Hematopoietic multipotent progenitor cell (in vitro differentiated cells): ENCODE measurements around the gene ZP4. TPM values are rescaled to one million over a fixed set of nuclear protein-coding genes. Genes with fewer than 3 reads are reported as not detected.
A peak's percentile ranks its signal among the peaks of the same experiment; 100 is the strongest.
"Not testable (repeated sequence)": the region's sequence is repeated elsewhere in the genome, so short reads cannot be mapped to it uniquely, and the experiment has no call there.

Experiments
- DNase-seq, 3 donors: peaks; one replicate each; pipeline ENCODE4 v3.0.0-alpha.2; 2011 to 2015; ENCODE audit warnings: low read depth in 2 of 3, low spot score in 2 of 3
- total RNA-seq: library from RNA; depleted of rRNA; stranded (reverse); fragments of >200 nt; gene quantifications from one replicate; pipeline ENCODE4 v1.2.3, GENCODE V29; 2012

ZP4 gene
- total RNA-seq, 1 donor: not detected

DNA sequence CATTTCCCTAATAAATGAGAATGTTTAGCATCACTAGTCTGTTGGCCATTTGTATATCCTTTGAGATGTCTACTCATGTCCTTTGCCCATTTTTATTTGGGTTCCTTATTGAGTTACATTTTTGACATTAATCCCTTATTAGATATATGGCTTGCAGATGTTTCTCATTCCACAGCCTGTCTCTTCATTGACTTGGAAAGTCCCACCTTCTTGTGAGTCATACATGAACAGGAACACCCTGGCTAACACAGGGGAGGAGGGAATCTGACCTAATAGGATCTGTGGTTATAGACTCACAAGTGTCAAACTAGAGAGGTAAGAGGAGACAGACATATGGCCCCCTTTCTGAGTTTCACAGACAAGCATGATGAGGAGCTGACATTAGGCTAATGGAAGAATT, 11.5 kb downstream of the ZP4 start:
- DNase-seq: no peak

DNA sequence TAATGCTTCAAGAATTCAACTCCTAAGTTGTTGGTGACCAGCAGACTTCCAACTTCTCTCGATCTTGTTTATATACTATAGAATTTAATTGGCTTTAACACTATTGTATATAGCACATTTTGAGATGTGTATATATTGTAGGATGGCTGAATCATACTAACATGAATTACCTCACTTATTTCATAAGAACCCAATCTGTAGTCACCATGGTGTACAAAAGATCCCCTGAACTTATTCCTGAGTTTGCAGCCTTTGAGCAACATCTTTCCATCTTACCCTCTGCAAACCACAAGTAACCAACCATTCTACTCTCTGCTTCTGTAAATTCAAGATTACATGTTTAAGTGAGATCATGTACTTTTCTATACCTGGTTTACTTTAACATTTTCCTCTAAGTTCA, 12.3 kb downstream of the ZP4 start:
- DNase-seq: no peak

DNA sequence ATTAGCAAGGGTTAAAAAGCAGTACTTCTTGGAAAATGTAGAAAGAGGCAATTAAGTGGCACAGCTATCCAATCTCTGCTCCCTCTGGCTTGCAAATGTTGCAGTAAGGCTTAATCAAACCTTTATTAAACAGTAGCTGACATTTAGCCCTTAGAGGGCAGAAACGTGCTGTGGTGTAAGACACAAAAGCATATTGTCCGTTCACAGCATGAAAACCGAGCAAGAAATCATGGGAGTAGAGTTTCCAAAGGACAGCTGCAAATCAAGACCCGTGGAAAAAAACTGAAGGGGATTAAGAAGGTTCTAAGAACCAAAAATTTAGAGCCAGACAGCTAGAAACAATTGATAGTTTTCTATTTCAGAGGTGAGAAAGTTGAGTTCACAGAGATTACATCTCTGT, 13.1 kb downstream of the ZP4 start:
- DNase-seq: no peak

DNA sequence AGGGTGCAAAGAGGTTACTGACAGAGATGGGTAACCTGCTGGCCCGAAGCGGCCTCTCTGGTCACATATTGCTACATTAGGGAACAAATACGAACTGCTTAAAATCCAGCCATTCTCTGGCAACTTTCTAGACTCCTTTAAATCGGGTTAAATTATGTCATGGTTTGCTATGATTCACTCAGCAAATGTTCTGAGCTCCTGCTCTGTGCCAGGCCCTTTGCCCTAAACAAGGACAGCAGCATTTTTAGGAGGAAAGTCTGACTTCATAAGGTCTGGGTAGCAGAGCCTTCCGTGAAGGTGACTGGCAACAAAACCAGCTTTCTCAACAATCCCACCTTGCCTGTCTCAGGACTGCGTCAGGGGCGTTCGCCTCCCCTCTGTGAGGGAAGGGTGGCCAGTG, 15.4 kb downstream of the ZP4 start:
- DNase-seq: no peak

DNA sequence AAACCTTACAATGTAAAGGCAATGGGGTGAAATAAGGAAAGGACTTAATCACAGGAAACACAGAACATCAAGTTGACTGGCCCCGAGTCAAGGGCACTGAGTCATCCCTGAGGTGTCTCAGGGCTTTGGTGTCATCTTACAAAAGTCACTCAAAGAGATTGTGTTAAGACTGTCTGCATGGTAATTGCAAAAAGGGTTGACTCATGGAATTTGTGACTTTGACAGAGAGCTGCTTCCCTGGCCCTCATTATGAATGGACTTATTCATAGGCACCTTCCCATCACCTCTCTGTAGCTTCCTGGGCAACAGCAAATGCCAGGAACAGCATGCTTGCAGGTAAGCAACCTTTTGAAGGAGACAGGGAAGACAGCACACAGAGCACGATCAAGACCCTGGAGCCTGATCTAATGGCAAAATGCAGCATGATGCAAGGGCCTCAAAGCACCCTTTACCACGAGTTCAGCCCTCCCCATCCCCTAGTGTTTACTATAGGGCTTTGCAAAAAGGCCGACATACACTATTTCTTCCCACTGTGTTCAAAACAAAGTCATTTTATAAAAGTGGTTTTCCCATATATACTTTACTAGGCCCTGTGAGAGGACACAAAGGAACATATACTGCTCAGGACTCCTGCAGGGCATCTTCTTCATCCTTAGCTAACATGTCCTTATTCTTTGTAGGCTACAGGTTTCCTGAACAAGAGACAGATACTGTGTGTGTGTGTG, 17.1 kb downstream of the ZP4 start:
- DNase-seq: no peak

DNA sequence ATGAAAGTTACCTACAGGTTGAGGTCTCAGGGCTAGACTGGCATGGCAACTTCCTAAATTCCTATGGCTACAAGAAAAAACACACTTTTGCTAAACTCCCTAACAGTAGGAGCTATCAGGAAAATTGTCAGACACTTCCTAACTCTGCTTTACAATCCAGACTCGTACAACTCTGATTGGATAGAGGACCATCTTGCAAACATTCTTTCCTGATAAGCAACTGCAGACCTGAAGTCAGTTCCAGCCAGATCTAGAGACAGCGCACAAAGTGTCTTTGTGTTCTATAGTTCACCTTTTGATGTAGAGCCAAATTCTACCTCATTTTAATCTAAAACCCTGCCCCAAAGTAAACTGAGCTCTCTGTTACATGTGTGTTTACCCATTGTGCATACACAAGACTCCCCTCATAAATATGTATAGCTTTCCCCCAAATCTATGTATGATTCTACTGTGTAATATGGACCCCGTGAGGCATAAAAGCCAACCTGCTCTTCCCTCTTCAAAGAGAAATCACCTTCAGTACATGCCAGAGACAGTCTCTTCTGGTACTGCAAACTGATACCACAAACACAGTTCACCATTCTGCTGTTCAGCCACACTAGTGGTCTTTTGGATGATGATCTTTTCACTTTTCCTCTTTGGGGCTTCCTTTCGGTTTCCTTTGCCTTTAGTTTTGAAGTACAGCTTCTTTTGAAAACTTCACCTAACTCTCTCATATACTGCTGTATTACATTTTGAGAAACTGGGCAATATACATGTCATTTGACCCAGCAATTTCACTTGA, 21.7 kb downstream of the ZP4 start:
- no peak for DNase-seq

DNA sequence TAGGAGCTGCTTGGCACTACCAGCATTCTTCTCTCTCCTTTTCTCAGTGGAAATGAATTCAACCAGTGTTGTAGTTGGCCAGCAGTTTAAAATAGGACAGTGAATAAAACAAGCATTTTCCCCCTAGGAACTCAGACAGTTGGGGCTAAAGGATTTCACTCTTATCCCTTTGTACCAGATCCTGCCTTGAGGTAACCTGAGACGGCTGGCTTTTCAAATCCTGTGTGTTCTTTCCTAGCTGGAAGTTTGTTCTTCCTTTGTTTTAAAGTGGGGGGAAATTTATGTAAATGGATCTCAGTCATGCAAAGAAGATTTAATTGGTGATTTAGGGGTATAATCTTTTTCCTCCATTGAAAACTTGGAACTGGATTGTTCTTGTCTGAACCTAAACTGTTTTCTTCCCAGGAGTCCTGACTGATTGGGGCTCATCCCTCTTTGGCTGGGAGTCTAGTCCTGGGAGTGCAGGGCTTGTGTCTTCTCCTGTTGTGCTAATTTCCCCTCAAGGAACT, 23.3 kb downstream of the ZP4 start:
- DNase-seq: no peak

DNA sequence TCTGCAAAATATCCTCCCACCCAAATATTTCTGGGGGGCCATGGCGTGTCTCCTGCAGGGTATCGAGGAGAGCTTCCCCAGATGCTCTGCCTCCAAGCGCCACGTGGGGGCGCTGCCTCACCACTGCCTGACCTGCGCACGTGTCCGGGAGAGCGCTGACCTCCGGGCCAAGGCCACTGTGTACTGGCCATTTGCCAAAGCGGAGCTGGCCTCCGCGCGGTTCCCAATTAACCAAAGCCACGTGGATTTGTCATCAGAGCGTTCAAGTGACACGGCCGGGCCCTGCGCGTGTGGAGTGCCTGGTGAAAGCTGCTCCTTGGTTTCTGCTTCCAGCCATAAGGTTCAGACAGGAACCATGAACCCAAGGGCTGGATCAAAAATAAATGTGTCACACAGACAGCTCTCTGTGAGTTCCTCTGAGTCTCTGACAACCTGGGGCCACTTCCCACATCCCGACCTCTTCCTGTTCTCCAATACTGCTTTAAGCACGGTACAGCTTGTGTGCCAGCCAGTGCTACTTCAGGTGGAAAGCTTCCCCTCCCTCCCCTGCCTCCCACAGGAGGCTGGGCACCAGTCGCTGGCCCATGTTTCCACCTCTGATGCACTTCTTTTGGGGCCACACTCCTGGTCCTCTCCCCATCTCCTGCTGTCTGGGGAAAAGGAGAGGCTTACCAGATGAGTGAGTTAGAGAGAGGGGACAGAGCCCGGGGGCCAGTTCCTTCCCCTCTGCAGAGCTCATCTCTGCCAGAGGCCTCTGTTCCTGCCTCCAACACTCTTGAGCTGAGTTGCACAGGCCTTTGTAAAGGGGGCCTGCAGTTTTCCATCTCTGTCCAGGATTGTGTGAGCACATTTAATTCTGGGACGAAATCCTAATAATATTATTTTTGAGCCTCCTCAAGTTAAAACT, 26.1 kb downstream of the ZP4 start:
- DNase-seq: peak in 2 of 3 donors; percentile 44 to 58

DNA sequence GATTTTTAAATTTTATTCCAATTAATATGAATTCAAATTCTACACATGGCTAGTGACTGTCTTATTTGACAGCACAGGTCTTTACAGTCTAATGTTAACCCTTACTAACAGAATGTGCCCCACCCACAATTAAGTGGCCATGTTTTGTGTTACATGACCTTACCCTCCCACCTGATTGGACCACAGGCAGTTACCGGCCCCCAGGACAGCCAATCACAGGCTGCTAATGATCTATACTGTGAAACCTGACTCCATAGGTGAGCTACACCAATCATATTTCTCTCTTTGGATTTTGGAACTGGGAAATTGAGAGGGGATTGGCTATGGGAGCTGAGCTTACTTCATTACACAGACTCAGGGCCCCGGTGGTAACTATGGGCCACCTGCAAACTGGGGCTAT, 27.5 kb downstream of the ZP4 start:
- no peak for DNase-seq

DNA sequence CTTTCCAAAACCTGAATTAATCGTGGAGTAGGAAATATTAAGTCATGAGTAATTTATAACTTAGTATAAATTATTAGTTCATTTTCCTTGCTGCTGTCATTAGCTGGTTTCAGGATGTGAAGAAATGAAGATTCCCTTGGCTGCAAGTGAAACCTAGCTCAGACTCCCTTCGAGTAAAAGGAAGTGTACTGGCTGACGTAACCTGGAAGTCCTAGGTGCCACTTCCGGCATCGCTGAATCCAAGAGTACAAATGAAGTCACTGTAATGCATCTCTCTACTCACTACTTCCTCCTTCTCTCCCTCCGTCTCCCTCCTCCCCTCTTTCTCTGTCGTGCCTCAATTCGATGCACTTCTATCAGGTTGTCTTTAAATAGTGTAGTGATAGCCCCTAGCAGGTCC, 28.8 kb downstream of the ZP4 start:
- DNase-seq: no peak

DNA sequence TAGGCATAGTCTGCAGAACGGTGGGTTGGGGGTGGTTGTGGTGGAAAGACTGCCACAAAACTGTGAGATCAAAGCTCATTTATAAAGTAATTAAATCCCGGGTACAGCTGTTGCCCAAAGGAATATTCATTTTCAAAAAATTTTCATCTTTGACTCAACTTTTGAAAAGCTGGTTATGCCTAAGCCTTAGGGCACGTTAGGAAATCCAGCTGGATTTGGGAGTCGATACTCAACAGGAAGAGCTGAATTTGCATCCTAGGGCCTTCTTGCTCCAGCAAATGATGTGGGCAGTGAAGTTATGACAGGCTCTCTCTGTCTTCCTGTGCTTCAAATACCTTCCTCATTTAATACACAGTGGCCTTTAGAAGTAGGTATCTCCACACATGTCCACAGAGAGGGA, 31.7 kb downstream of the ZP4 start:
- no peak for DNase-seq

DNA sequence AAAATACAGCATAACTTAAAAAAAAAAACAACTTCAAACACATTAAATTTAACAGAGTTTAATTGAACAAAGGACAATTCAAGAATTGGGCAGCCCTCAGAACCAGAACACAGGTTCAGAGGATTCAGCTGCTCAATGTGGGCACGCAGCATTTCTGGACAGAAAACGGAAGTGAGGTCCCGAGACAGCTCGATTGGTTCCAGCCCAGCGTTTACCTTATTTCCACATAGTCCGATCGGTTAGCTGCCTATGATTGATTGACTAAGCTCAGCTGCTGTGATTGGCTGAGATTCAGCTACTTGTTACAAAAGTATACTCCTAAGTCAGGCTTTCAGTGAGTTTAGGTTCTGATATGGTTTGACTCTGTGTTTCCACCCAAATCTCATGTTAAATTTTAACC, 33.3 kb downstream of the ZP4 start:
- no peak for DNase-seq

DNA sequence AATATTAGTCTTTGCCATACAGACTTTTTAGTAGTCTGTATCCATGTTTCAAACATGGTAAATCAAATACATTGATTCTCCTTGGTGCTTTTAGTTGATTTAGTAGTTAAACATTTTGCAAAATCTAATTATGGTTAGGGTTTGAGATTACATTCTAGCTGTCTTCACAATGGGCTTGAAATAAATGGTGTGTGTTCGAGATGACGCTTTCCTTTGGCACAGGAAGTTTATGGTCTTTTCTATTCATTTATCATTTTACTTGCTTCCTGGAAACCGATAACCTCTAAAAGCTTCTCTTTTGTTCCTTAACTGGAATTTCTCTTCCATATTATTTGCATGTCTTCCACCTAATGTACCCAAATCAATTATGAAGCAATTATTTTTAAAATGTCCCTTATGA, 38.4 kb downstream of the ZP4 start:
- no peak for DNase-seq

DNA sequence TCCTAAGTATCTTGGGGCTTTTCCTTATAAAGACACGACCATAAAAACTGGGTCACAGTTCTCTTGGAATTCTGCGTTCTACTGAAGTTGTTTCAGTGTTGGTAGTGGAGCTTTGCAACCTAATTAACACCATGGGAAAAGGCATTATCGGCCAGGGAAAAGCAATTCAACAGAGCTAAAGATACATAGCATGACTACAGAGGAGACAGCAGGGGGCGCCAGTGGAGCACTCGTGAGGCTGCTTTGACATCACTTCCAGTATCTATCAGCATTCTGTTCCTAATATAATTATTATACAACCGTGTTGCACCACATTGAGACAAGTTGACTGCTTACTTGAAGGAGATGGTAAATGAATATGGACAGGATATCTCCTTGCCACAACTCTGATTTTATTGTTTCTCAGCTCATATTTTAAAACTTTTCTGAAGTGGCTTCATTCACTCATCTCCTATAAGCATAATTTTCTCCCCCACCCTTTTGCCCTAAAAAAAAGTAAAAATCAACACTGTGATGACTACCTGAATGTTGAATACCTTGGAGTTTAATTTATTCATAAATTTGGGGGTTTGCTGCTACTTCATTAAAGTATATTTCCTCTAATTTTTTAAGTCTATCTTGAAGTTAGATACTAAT, 39.4 kb downstream of the ZP4 start:
- peak in 2 of 3 donors; percentile 44 to 71 for DNase-seq

DNA sequence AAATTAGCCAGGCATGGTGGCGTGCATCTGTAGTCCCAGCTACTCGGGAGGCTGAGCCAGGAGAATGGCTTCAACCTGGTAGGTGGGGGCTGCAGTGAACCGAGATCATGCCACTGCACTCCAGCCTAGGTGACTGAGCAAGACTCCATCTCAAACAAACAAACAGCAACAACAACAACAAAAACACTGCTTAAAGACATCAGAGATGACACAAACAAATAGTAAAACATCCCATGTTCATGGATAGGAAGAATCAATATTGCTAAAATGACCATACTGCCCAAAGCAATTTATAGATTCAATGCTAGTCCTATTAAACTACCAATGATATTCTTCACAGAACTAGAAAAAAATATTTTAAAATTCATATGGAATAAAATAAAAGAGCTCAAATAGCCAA, 47.2 kb downstream of the ZP4 start:
- not testable (repeated sequence) for DNase-seq

DNA sequence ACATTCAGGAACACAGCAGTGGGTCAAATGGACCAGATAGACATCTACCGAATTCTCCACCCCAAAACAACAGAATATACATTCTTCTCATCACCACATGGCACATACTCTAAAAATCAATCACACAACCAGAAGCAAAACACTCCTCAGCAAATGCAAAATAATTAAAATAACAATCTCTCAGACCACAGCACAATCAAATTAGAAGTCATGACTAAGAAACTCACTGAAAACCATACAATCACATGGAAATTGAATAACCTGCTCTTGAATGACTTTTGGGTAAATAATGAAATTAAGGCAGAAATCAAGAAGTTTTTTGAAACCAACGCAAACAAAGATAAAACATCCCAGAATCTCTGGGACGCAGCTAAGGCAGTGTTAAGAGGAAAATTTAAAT, 49.2 kb downstream of the ZP4 start:
- no peak for DNase-seq

DNA sequence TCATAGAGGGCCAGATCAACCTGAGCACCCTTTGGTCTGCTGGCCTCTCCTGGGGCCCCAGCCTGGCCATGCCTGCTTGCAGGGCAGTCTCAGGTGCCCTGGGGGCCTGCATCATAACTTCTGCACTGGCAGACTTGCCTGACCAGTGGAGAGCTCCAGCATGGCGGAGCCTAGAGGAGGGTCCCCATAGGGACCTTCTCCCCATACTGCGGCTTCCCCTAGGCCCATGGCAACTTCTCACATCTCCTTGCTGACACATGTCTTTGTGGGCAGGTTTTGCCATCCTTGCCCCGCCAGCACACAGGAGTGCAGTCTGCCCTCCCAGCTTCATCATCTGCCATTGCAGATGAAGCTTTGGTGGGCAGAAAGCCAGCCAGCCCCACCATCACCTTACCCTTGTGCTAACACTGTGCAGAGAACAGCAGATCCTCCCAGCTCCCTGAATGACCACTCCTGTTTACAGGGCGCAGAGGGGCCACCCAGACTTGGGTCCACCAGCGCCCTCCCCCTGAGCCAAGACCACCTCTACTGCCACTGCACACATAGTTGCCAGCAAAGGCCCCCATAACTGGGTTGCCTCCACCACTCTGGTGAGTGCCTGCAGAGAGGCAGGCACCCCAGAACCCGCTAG, 51.7 kb downstream of the ZP4 start:
- DNase-seq: no peak

DNA sequence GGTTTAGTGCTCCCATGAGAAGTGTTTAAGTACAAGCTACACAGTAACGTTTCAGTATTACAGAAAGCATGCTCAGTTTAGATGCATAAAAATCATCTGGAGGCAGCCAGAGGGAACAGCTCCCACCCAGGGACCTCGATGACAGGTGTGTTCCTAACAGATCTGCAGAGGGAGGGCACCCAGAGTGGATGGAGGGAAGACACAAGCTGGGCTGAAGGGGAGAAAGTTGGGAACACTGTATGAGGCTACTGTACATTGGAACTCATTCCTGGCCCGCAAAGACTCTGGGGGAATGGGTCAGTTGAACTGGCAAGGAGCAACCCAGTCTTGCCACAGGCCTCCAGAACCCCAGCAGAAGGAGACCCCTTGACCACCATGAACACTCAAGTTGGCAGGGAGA, 52.4 kb downstream of the ZP4 start:
- no peak for DNase-seq

DNA sequence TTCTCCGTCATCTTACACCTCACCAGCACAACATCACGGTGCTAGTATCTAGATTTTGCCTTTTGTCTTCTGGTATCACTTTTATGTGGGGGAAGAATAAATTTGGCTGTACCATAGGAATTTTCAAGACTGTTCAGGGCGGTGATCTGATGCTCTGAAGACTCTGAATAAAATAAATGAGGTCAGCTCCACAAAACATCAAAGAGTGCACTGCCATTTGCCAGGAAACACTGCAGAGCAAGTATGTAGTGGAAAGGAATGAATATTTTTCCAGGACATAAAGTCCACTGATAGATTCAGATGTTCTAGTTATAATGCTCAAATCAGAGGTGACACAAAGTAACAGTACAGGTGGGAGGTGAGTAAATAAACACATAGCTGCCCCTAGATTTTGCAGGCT, 56.3 kb downstream of the ZP4 start:
- DNase-seq: no peak

DNA sequence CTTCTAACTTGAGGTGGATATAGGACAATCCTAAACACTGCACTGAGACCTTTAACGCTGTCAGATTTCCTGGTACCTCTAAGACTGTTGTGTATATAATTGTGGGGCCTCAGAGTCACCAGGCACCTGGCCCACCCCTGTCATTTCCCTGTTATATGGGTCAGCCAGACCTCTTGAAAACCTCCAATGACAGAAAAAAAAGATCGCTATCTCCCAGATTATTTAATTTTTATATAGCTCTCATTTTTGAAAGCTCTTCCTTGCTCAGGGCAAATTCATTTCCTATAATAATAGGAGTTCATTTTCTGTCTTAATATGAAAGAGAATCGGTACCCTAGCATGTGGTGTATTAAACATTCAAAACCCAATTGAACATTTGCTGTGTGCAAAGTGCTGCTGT, 56.7 kb downstream of the ZP4 start:
- no peak for DNase-seq
